Glomerular endothelial cell (primary cell): ENCODE results near the gene ARHGAP44. TPM values are rescaled to one million over a fixed set of nuclear protein-coding genes. Genes with fewer than 3 reads are reported as not detected.

ENCODE experiments used
- DNase-seq: peaks from one replicate; pipeline ENCODE4 v3.0.0-alpha.2; 2011; ENCODE audit warnings: low read depth, low spot score; ENCODE audit errors: extremely low read depth
- total RNA-seq: library from RNA; depleted of rRNA; stranded (reverse); fragments of >200 nt; gene quantifications from 2 replicates; pipeline ENCODE4 v1.2.3, GENCODE V29; 2015

ARHGAP44 gene
- total RNA-seq, 1 donor from 2014 or later: 1.4 TPM

- no peak for DNase-seq
Observed at GRCh38 chr17:12896180-12896785, 107.0 kb downstream of the ARHGAP44 start.

DNA sequence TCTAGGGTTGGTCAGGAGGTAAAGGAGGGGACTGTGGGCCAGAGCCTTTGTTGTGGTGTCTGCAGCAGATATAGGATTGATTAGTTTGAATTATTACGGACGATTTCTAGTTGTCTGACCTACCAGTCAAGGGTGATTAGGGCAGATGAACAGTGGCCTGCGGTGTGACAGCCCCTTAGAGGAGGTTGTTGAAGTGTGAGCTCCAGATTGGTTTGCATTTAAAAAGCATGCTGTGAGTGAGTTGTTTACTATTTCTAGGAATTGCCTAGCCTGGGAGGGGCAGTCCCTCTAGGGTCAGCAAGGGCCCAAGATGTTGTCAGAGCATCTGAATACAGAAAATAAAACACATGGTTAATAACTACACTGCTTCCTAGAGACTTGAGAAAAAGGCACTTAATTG lies 108.8 kb downstream of the ARHGAP44 start:
- no peak for DNase-seq

DNA sequence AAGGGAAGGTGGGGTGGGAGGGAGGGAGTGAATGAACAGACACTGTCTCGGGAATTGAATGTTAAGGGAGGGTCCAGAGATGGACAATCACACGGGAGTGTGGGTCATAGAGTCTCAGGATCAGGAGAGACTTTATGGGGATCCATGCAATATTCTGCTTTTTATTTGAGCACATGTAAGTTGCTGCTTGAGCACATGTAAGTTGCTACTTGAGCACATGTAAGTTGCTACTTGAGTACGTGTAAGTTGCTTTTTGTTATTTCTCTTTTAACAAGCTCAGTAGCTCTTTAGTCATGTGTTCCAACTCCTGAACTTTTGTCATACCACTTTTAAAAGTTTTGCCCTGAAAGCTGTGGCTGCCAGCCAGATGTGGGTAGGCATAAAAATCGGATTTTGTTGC lies 110.3 kb downstream of the ARHGAP44 start:
- DNase-seq: no peak

- DNase-seq: no peak
Observed at GRCh38 chr17:12900474-12900873, 111.2 kb downstream of the ARHGAP44 start.

DNA sequence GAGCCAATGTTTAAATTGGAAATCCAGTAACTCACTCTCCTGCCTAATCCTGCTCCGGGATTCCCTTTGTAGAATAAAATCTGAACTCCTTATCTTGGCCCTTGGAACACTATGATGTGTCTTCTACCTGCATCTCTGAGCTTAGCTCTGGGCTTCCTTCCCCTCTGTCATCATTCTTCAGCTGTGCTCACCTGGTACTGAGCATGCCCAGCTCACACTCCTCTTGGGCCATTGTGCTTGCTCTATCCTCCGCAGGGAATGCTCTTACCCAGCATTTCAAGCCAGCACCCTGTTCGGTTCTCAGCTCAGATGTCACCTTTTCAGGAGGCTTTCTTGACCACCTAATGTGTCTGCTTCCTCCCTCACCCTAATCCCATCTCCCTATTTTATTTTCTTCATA lies 112.7 kb downstream of the ARHGAP44 start:
- no peak for DNase-seq

GRCh38 chr17:12907477-12907876 lies 118.2 kb downstream of the ARHGAP44 start:
- DNase-seq: no peak

DNA sequence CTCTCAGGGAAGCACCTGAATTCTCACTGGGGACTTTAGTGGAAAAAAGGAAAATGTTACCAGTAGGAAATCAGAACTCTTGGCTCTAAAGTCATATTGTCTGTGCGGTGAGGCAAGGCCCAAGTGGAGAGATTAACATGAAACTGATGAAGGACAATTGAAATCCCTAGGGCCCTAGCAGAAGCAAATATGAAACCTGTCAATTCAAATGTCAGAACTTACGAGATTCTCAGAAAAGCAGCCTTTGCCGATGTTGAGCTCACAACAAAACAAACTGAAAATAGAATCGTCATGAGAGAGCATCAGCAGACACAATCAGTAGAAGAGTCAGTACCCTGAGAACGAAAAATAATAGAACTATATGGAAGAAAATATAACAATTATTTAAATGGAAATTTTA lies 119.7 kb downstream of the ARHGAP44 start:
- no peak for DNase-seq

DNA sequence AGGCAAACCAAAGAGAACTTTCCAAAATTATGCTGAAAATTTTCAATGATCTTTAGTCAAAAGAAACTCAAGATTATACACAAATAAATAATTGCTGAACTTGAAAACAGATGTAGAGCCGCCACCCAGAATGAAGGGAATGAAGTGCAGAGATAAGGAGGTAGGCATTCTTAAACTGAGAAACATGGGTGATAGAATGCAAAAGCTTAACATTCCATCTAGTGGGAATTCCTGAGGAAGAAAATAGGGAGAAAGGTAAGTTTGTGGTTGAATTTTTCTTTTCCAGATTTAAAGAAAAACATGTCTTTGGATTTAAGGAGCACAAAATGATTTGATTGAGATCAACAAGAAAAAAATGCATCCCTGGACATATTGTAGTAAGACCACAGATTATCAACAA lies 120.2 kb downstream of the ARHGAP44 start:
- no peak for DNase-seq

DNA sequence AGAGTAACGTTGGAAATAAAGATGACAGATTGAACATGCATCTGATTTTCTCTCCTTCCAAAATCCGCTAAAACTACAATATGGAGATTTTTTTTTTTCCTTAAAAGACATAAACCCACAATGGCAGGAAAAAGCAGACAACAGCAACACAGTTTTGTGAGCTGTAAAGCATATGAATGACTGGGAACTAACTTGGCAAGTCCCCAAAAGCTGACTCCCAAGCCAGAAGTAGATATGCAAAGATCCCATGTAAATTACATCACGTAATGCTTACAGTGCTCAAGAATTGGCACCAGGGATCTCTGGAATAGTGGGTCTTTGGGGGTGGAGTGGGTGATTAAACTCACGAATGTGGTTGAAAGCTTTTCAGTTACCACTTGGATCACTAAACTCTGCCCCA lies 121.9 kb downstream of the ARHGAP44 start:
- no peak for DNase-seq

- no peak for DNase-seq
Observed at GRCh38 chr17:12917399-12917798, 128.1 kb downstream of the ARHGAP44 start.

DNA sequence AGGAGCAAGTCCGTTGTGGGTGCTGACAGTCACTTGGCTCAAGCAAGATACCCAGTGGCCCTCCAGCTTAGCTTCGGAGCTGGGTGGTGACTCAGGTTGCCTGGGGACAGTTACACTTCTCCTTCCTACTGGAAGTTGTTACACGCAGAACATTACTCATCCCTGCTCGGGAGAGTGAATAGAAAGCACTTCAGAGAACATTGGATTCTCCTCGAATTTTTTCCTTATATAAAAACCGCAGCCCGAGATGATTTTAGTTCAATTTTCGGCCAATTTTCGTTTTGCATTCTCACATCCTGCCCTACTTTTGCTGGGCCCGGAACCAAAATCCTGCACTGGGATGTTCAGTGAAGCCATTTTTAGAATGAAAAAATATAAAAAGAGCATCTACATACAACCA lies 128.8 kb downstream of the ARHGAP44 start:
- no peak for DNase-seq

- no peak for DNase-seq
Observed at GRCh38 chr17:12922120-12922519, 132.8 kb downstream of the ARHGAP44 start.

- DNase-seq: no peak
Observed at GRCh38 chr17:12924614-12925013, 135.3 kb downstream of the ARHGAP44 start.

DNA sequence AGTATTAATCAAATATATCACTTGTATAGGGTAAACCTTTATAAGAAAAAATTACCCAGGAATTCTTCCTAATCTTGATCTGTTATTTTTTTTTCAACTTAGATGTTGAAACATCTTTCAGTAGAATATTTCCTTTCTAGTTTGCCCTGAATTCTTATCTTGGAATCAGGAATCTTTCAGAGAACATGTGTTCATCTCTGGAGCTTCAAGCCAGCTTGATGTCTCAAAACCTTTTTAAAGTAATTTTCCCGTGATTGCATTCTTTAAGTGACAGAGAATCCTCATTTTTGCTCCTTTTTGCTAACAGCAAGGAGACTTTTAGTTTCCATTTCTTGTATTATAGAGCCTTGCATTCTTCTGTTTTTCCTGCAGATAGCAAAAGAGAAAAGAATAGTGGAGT lies 137.7 kb downstream of the ARHGAP44 start:
- DNase-seq: no peak

DNA sequence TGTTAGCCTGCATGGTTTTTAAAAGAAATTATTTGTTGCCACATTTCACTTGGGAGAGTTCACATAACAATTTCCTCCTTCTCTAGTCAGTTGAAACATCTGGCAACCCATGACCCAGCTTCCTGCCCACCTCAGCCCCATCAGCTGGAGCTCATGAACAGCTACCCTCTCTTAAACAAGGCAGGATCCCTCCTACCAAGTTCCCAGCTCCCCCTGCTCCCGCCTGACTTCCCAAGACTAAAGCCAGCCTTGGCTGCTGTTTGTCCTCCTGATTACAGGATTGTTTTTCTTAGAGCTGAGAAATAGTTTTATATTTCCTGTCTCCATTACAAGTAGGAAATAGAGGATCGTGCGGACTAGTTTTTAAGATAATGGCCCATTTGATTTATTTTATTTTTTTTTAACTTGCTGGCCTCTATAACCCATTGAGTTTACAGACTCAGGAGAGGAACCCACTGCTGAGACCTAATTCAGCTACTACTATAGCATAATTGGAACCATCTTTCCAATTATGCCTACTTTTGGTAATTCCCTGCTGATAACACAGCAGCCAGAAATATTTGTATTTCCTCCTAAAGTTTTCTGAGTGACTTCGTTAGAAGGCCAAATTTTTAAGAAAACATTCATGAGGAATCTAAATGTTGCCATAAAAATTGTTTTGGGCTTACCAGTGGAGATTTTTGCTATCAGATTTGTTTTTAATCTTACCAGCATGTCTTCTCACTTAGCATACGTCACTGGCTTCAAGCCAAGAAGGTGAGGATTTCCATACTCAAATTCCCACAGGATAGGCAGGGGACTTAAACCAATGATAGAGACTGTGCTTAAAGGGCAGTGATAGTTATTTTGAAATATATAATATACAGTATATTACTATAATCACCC lies 138.5 kb downstream of the ARHGAP44 start:
- DNase-seq: no peak

DNA sequence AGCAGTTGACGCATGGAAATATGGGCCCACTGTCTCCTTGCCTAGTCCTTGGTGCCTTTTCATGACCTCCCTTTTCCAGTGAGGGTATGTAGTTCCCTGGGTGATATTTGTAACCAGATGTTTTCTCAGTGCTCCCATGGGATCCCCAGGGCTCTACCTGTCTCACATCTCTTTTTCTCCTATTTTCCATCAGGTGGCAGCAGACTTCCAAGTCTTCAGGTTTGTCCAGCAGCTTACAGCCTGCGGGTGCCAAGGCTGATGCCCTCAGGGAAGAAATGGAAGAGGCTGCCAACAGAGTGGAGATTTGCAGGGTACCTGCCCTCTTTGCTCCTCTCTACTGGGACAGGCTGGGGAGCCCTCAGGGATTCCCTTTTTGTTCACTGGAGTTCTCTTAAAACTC lies 139.4 kb downstream of the ARHGAP44 start:
- DNase-seq: no peak

- no peak for DNase-seq
Observed at GRCh38 chr17:12936501-12936900, 147.2 kb downstream of the ARHGAP44 start.

GRCh38 chr17:12940699-12941098 lies 151.4 kb downstream of the ARHGAP44 start:
- DNase-seq: no peak

DNA sequence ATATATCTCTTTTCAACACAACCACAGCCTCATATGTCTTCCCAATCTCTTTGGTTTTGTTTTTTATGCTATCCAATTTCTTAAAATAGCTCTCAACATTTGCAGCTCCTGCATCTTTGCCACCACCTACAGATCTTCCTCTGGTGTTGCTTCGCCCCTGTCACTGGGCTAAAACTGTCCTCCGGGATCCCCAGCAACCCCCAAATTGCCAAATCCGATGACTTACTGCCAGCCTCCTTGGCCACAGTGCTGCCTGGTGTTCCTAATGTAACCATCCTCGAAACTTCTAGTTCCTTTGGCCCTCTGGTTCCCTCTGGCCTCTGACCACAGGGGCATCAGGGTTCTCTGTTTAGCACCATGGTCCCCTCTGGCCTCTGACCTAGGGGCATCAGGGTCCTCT lies 157.7 kb downstream of the ARHGAP44 start:
- DNase-seq: no peak

DNA sequence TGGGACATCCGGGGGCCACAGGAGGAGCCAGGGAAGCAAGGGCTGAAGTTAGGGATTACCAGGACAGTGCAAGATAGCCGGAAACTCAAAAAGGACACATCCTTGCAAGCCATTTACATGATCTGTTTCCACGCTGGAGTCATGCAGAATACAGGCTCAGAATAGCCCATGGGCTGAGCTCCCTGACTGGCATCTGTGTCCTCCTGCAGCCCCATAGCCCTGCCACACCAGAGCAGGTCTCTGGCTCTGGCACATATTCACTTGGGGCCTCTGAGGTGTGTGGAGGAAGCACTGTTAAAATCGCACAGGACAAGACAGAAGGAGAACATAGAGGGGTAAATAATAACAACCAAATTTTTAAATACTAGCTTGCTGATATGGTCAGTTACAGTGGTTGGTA lies 162.7 kb downstream of the ARHGAP44 start:
- DNase-seq: no peak

DNA sequence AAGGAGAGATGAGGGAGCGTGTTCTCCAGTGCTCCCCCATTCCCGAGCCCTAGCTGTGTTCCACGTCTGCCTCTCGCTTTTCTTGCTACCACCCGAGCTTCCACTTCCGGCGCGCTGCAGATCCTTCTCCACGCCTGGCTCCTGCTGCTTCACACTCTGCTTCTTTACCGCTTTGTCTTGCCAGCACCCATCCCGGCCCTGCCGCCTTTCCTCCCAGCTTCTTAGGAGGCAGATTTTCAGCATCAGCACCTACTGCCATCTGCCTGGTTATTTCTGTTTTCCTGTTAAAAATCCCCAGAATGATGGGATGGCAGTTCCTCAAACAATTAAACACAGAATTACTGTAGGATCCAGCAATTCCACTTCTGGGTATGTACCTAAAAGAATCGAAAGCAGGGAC lies 163.9 kb downstream of the ARHGAP44 start:
- DNase-seq: no peak

DNA sequence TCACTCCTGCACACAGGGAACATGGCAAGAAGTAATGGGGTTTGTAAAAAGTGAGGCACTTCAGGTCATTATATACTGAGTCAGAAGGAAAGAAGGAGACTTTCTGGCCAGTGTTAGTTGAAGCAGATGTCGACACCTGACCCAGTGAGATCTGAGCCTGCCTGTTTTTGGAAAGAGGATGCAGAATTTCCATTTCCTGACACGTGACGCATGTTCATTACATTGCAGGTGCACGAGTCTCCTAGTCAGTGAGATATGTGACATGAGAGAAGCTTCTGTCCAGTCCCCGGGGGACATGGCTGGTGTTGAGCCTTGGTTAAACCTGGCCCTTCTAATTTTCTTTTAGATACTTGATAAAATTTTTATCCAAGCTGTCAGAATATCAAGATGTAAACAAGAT lies 166.2 kb downstream of the ARHGAP44 start:
- DNase-seq: no peak
